ENCODE results near the gene TNNC1.

DNA sequence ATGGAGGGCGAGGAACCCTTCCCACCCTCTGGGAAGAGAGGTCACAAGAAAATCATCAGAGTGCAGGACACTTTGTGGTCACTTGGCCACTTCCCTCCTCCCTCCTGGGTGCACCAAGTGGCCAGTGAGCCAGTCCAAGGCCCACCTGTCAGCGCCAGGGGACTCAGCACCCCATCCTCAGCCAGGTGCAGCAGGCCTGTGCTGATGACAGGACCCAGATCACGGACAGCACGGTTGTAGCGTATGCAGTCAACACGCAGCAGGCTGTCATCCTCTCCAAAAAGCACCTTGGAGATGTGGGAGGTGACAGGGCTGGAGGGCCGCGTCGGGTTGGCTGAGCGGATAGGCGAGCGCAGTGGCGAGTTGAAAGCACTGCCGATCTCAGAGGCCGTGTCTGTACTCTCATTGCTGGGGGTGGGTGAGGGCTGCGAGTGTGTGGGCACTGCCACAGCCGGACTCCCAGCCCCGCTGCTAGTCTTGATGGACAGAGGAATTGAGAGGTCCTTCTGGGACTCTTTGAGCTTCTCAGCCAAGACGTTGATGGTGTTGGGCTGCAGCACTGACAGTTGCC, 50.5 kb downstream of the TNNC1 start:
- TF ChIP-seq, protein P1, sequence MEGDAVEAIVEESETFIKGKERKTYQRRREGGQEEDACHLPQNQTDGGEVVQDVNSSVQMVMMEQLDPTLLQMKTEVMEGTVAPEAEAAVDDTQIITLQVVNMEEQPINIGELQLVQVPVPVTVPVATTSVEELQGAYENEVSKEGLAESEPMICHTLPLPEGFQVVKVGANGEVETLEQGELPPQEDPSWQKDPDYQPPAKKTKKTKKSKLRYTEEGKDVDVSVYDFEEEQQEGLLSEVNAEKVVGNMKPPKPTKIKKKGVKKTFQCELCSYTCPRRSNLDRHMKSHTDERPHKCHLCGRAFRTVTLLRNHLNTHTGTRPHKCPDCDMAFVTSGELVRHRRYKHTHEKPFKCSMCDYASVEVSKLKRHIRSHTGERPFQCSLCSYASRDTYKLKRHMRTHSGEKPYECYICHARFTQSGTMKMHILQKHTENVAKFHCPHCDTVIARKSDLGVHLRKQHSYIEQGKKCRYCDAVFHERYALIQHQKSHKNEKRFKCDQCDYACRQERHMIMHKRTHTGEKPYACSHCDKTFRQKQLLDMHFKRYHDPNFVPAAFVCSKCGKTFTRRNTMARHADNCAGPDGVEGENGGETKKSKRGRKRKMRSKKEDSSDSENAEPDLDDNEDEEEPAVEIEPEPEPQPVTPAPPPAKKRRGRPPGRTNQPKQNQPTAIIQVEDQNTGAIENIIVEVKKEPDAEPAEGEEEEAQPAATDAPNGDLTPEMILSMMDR (IDR thresholded peaks at IDR 0.05): no peak
- no peak for TF ChIP-seq POLR2A (IDR thresholded peaks at IDR 0.05)

All from adrenal gland (tissue), 5 donors.